Natural killer cell (primary cell): Measurements from ENCODE around the gene ACAP3. TPM values are rescaled to one million over a fixed set of nuclear protein-coding genes. Genes with fewer than 3 reads are reported as not detected.

Experiments used
- ATAC-seq, 3 donors: fragments of 150-1000 bp in 2 of 3; fragments of 200-7000 bp in 1 of 3; cut with Tn5 transposase; 1 replicate in 1 of 3; 2 replicates in 2 of 3; pipeline ENCODE4 v1.10.0; 2021; ENCODE audit warnings: mild to moderate bottlenecking in 2 of 3, moderate library complexity in 2 of 3
- DNase-seq, 2 donors: peaks; one replicate each; pipeline versions ENCODE4 v3.0.0 to v3.0.0-alpha.2; 2013 to 2021; ENCODE audit warnings: mixed read lengths in 1 of 2
- H3K27ac ChIP-seq: one replicate; pipeline ENCODE4 v1.5.1; 2013; ENCODE audit warnings: mild to moderate bottlenecking, low read length
- H3K27me3 ChIP-seq: one replicate; pipeline ENCODE4 v1.6.1; 2013; ENCODE audit warnings: low read length; ENCODE audit not compliant: control insufficient read depth, insufficient read depth
- H3K36me3 ChIP-seq: one replicate; pipeline ENCODE4 v1.6.1; 2013; ENCODE audit warnings: low read length; ENCODE audit not compliant: control insufficient read depth, insufficient read depth
- H3K4me1 ChIP-seq: one replicate; pipeline ENCODE4 v1.6.1; 2013; ENCODE audit warnings: low read length; ENCODE audit not compliant: control insufficient read depth, insufficient read depth
- H3K4me3 ChIP-seq: one replicate; pipeline ENCODE4 v1.5.1; 2013; ENCODE audit warnings: low read length
- H3K9me3 ChIP-seq: one replicate; pipeline ENCODE4 v1.6.1; 2013; ENCODE audit warnings: low read length; ENCODE audit not compliant: control insufficient read depth, insufficient read depth
- H3K27ac Mint-ChIP-seq, 2 donors: one replicate each; pipeline ENCODE4 v1.8.0; 2022; ENCODE audit warnings: mild to moderate bottlenecking in 2 of 2, mixed read lengths in 2 of 2, moderate library complexity in 1 of 2
- H3K27me3 Mint-ChIP-seq, 2 donors: one replicate each; pipeline ENCODE4 v1.8.0; 2022; ENCODE audit warnings: low read depth in 2 of 2, mixed read lengths in 2 of 2
- H3K36me3 Mint-ChIP-seq: one replicate; pipeline ENCODE4 v1.8.0; 2022; ENCODE audit warnings: mixed read lengths
- H3K4me1 Mint-ChIP-seq, 2 donors: one replicate each; pipeline ENCODE4 v1.8.0; 2022; ENCODE audit warnings: mixed read lengths in 2 of 2
- H3K4me3 Mint-ChIP-seq: one replicate; pipeline ENCODE4 v1.8.0; 2022; ENCODE audit warnings: mild to moderate bottlenecking, moderate library complexity, mixed read lengths
- H3K9me3 Mint-ChIP-seq, 2 donors: one replicate each; pipeline ENCODE4 v1.8.0; 2022; ENCODE audit warnings: mixed read lengths in 2 of 2
- WGBS: methylation state at CpG from one replicate; pipeline ENCODE4 v1.1.7; 2013; ENCODE audit warnings: missing lambda C conversion rate; ENCODE audit not compliant: insufficient coverage; 5-methylcytosine and 5-hydroxymethylcytosine counted together
- intact Hi-C: fragments of 100-400 bp; cut with micrococcal nuclease; formaldehyde crosslinking; loops from one replicate; pipeline ENCODE4 v1.14.2; 2022
- total RNA-seq, 4 donors: library from RNA; stranded (reverse); fragments of 120-200 nt in 1 of 4; gene quantifications; one replicate each; pipeline versions ENCODE4 v1.2.3 to v1.2.4, GENCODE V29; 2013 to 2022
- TF ChIP-seq, protein P1 (sequence below): fragments of 200-600 bp; IDR thresholded peaks from one replicate; pipeline ENCODE4 v1.8.0; 2022; ENCODE audit warnings: antibody characterized with exemption

ACAP3 gene
- total RNA-seq, 3 donors from 2014 or later (not counting 1 experiment from before 2014, with no cell fraction given), result 56.1 to 59.7 (median 59.0) TPM

DNA sequence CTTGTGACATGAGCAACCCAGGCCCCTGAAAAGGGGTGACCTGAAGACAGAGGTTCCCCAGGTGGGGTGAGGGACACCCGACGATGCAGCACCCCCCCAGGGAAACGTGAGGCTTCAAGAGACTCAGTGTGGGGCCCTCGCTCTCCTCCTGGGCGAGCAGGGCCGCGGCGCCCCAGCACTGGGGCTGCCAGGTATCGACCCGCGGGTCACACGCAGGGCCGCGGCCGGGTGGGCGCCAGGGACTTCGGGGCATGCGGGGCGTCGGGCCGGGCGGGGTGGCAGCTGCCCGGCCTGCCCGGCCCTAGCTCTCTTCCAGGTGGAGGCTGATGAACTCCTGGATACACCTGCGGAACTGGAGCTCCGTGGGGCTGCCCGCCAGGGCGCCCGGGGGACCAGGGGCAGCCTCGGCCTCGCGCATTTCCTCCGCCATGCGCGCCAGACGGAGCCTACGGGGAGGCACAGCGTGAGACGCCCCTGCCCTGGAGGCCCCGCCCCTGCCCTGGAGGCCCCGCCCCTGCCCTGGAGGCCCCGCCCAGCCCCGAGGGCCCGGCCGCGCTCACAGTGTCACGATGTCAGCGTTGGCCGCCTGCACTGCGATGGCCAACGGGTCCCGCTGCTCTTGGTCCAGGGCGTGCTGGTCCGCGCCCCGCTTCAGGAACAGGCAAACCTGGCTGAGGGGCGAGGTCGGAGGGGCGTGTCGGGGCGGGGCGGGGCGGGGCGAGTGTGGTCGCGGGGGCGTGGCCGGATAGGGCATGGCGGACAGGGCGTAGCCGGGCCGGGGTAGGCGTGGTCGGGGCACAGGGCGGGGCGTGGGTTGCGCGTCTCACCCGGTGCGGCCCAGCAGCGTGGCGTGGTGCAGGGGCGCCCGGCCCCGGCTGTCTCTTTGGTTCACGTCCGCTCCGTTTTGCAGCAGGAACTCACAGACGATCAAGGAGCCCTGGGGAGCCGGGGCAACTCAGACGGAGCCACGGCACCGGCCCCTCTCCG lies 14.2 kb downstream of the ACAP3 start:
- Histone ChIP-seq H3K4me1 (peaks cover 4% of the 10 kb centered on the region), H3K27ac (no peak overlapping the region), H3K9me3 (no peaks in the 10 kb centered on the region), H3K27me3 (no peaks in the 10 kb centered on the region), H3K4me3 (no peak overlapping the region), H3K36me3 (no peaks in the 10 kb centered on the region)
- no peak overlapping the region for H3K27ac Mint-ChIP-seq
- H3K4me3 Mint-ChIP-seq, result no peak overlapping the region
- peaks cover 0 to 9% of the 10 kb centered on the region in 2 donors for H3K4me1 Mint-ChIP-seq
- no peaks in the 10 kb centered on the region for H3K9me3 Mint-ChIP-seq
- intact Hi-C loops, result loop anchor here (5.0 kb wide), 1 partner anchor 311 kb away; the partner anchor contains the start of gene PERM1
- no peaks in the 10 kb centered on the region for H3K36me3 Mint-ChIP-seq
- no peak for DNase-seq
- TF ChIP-seq, protein P1, sequence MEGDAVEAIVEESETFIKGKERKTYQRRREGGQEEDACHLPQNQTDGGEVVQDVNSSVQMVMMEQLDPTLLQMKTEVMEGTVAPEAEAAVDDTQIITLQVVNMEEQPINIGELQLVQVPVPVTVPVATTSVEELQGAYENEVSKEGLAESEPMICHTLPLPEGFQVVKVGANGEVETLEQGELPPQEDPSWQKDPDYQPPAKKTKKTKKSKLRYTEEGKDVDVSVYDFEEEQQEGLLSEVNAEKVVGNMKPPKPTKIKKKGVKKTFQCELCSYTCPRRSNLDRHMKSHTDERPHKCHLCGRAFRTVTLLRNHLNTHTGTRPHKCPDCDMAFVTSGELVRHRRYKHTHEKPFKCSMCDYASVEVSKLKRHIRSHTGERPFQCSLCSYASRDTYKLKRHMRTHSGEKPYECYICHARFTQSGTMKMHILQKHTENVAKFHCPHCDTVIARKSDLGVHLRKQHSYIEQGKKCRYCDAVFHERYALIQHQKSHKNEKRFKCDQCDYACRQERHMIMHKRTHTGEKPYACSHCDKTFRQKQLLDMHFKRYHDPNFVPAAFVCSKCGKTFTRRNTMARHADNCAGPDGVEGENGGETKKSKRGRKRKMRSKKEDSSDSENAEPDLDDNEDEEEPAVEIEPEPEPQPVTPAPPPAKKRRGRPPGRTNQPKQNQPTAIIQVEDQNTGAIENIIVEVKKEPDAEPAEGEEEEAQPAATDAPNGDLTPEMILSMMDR, result no peak
- H3K27me3 Mint-ChIP-seq, result peaks cover 0 to 3% of the 10 kb centered on the region in 2 donors
- no peak for ATAC-seq
- WGBS, result 94% methylated on average over 94 of the region's 94 CpGs

DNA sequence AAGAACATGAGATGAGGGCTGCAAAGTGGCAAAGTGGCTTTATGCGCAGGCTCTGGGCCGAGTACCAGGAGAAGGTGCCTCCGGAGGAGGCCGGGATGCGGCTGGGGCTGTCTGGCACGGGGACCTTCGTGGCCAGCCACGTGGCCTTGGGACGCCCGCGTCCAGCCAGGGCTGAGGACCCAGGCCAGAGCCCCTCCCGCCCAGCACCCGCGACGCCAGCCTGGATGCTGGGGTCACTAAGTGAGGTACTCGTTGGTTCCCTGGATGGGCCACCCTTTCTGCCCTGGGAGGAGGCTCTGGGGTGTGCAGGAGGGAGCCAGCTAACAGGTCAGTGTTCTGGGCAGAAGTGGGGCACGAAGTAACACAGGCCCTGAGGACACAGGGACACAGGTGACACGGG lies 14.9 kb downstream of the ACAP3 start:
- H3K27ac Mint-ChIP-seq, result no peak overlapping the region
- WGBS, result 96% methylated on average over 18 of the region's 18 CpGs
- no peaks in the 10 kb centered on the region for H3K9me3 Mint-ChIP-seq
- no peak overlapping the region for H3K4me3 Mint-ChIP-seq
- Histone ChIP-seq H3K36me3 (no peaks in the 10 kb centered on the region), H3K4me1 (peaks cover 1% of the 10 kb centered on the region), H3K27ac (no peak overlapping the region), H3K9me3 (no peaks in the 10 kb centered on the region), H3K27me3 (no peaks in the 10 kb centered on the region), H3K4me3 (no peak overlapping the region)
- DNase-seq (no peak), ATAC-seq (no peak)
- peaks cover 0 to 5% of the 10 kb centered on the region in 2 donors for H3K4me1 Mint-ChIP-seq
- intact Hi-C loops, result loop anchor here (5.0 kb wide), 1 partner anchor 311 kb away; the partner anchor contains the start of gene PERM1
- no peaks in the 10 kb centered on the region for H3K36me3 Mint-ChIP-seq
- TF ChIP-seq, protein P1, result no peak
- peaks cover 0 to 3% of the 10 kb centered on the region in 2 donors for H3K27me3 Mint-ChIP-seq

DNA sequence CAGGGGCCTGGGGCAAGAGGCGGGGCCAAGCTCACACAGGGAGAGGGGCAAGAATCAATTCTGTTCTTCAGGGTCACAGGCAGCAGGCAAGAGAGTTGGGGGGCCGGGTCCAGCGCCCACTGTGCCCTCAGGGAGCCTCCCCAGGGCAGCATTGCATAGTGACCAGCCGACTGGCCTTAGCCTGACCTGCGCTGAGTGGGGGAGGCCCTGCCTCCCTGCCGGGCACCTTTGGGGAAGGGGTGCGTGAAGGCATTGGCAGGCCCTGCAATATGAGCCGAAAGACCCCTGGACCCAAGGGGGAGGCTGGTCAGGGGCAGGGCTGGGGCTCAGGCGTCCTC lies 15.3 kb downstream of the ACAP3 start:
- Histone ChIP-seq H3K4me1 (no peaks in the 10 kb centered on the region), H3K4me3 (no peak overlapping the region), H3K36me3 (no peaks in the 10 kb centered on the region), H3K9me3 (no peaks in the 10 kb centered on the region), H3K27ac (no peak overlapping the region), H3K27me3 (no peaks in the 10 kb centered on the region)
- no peak overlapping the region for H3K27ac Mint-ChIP-seq
- H3K4me1 Mint-ChIP-seq, result peaks cover 0 to 5% of the 10 kb centered on the region in 2 donors
- no peak overlapping the region for H3K4me3 Mint-ChIP-seq
- H3K36me3 Mint-ChIP-seq, result no peaks in the 10 kb centered on the region
- intact Hi-C loops, result loop anchor here (5.0 kb wide), 1 partner anchor 310 kb away; the partner anchor contains the start of gene PERM1
- no peaks in the 10 kb centered on the region for H3K9me3 Mint-ChIP-seq
- peaks cover 0 to 3% of the 10 kb centered on the region in 2 donors for H3K27me3 Mint-ChIP-seq
- ATAC-seq (no peak), DNase-seq (no peak)
- 93% methylated on average over 9 of the region's 9 CpGs for WGBS
- TF ChIP-seq, protein P1, result no peak
